ENCODE results near the gene AGFG1.

The AGFG1 gene, protein sequence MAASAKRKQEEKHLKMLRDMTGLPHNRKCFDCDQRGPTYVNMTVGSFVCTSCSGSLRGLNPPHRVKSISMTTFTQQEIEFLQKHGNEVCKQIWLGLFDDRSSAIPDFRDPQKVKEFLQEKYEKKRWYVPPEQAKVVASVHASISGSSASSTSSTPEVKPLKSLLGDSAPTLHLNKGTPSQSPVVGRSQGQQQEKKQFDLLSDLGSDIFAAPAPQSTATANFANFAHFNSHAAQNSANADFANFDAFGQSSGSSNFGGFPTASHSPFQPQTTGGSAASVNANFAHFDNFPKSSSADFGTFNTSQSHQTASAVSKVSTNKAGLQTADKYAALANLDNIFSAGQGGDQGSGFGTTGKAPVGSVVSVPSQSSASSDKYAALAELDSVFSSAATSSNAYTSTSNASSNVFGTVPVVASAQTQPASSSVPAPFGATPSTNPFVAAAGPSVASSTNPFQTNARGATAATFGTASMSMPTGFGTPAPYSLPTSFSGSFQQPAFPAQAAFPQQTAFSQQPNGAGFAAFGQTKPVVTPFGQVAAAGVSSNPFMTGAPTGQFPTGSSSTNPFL

DNA sequence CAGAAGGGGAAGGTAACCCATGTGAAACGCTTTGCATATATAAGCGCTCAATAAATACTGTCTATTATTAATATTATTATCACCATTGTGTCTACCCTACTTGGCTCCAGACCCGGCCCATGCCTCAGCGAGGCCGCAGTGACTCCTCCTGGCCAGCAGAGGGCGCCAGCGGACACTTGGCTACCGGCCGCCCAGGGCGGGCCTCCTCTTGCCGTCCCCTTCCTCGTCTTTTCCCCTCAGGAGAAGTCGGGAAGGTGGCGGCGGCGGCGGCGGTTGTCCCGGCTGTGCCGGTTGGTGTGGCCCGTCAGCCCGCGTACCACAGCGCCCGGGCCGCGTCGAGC is at the start of gene AGFG1:
TSS of gene AGFG1 (plus strand) at position 233 of the 341 bp plus-strand sequence. CDS start 266 bp downstream, outside the sequence.
- no peaks in the 10 kb centered on the region for H3K27me3 Mint-ChIP-seq
- intact Hi-C loops (cut with micrococcal nuclease), result loop anchor here (5.0 kb wide), 3 partner anchors 45 to 110 kb away; no protein-coding TSS in a partner anchor
- peaks cover 13% of the 10 kb centered on the region for H3K4me1 Mint-ChIP-seq (ENCODE audit: low read depth)
- no peaks in the 10 kb centered on the region for H3K9me3 Mint-ChIP-seq
- peak within 1 kb of the TSS; percentile 64 for H3K27ac Mint-ChIP-seq
- peak within 1 kb of the TSS; percentile 76 for H3K4me3 Mint-ChIP-seq
- peaks cover 3% of the 10 kb centered on the region for H3K36me3 Mint-ChIP-seq (ENCODE audit: low read depth)

DNA sequence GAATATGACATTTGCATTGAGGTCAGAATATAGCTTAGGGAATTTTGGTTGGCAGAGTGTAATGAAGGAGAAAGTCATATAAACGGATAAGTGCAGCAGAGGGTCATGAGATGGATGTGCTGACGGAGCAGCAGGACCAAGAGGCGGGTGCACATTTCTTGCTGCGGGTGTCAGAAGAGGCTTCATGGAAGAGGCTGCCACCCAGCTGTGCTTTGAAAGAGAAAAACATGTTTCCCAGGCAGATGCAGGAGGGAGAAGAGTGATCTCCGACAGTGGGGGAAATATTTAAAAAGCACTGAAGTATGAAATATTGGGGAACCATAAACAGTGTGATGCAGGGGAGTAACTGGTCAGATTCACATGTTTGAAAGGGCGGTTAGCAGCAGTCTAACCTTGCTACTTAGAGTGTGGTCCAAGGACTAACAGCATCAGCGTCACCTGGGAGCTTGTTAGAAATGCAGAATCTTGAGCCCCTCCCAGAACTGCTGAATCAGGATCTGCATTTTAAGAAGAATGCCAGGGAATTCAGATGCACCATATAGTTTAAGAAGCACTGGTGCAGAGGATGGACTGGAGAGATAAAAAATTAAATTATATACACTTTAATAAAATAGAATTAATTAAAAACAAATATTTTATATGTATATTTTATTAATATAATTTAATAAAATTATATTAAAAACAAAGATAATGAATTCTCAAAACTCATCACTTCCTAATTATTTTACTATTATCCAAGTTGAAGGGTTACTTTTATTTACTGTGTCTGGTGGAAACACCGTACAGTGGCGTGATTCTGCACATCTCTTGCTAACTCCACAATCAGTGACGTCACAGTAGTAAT is 48.1 kb upstream of the AGFG1 start:
- Mint-ChIP-seq H3K27me3 (peaks cover 7% of the 10 kb centered on the region), H3K36me3 (ENCODE audit: low read depth) (no peaks in the 10 kb centered on the region), H3K9me3 (no peaks in the 10 kb centered on the region), H3K4me1 (ENCODE audit: low read depth) (peaks cover 18% of the 10 kb centered on the region), H3K4me3 (no peak overlapping the region), H3K27ac (no peak overlapping the region)
- intact Hi-C loops (cut with micrococcal nuclease), result no loop called here

DNA sequence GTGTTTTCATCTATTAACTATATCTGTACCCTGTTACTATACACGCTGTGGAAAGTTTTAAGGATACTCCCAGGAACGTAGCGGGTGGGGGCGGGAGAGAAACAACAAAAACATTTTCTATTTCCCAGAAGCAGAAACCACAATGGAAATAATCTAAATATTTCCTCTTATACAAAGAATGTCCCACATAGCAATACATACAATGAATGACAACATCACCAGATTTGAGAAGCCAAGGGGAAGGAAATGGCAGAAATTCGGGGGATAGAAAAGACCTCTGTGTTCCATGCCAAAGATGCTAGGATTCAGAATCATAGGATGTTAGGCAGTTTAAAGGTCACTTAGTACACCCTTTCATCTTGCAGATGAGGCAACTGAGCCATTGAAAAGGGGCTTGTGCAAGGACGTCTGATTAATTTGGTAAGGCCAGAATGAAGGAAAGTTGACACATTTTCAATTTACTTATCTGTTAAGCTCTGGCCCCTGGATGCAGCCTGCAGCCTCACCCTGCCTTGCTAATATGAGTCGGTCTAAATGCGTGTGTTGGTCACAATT is 43.1 kb upstream of the AGFG1 start:
- peaks cover 27% of the 10 kb centered on the region for H3K4me1 Mint-ChIP-seq (ENCODE audit: low read depth)
- H3K36me3 Mint-ChIP-seq (ENCODE audit: low read depth), result peaks cover 12% of the 10 kb centered on the region
- no peak overlapping the region for H3K4me3 Mint-ChIP-seq
- H3K9me3 Mint-ChIP-seq, result peaks cover 24% of the 10 kb centered on the region
- no peak overlapping the region for H3K27ac Mint-ChIP-seq
- intact Hi-C loops (cut with micrococcal nuclease), result no loop called here
- peaks cover 2% of the 10 kb centered on the region for H3K27me3 Mint-ChIP-seq

DNA sequence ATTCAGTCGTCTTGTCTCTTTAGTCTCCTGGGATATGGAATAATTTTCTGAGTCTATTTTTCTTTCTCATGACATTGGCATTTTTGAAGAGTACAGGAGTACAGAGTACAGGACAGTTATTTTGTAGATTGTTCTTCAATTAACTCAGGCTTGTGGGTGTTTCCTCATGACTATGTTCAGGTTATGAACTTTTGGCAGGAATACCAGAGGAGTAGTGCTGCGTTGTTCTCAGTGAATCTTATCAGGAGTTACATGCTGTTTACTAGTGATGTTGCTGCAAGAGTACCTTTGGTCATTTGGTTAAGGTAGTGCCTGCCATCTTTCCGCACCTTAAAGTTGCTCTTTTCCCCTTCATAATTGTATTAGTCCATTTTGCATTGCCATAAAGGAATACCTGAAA is 41.3 kb upstream of the AGFG1 start:
- Mint-ChIP-seq H3K9me3 (peaks cover 24% of the 10 kb centered on the region), H3K36me3 (ENCODE audit: low read depth) (peaks cover 12% of the 10 kb centered on the region), H3K27me3 (peaks cover 2% of the 10 kb centered on the region), H3K4me3 (no peak overlapping the region), H3K4me1 (ENCODE audit: low read depth) (peaks cover 28% of the 10 kb centered on the region), H3K27ac (no peak overlapping the region)
- intact Hi-C loops (cut with micrococcal nuclease), result no loop called here

DNA sequence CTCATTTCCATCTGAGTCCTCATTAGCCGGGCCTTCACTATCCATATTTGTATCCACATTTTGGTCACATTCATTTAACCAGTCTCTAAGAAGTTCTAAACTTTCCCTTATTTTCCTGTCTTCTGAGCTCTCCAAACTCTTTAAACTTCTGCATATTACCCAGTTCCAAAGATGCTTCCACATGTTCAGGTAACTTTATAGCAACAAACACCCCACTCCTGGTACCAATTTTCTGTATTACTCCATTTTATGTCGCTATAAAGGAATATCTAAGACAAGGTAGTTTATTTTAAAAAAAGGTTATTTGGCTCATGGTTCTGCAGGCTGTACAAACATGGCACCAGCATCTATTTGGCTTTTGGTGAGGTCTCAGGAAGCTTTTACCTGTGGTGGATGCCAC is 38.8 kb upstream of the AGFG1 start:
- Mint-ChIP-seq H3K9me3 (peaks cover 24% of the 10 kb centered on the region), H3K36me3 (ENCODE audit: low read depth) (peaks cover 12% of the 10 kb centered on the region), H3K27me3 (peaks cover under 1% of the 10 kb centered on the region), H3K4me3 (no peak overlapping the region), H3K27ac (no peak overlapping the region), H3K4me1 (ENCODE audit: low read depth) (peaks cover 37% of the 10 kb centered on the region)
- intact Hi-C loops (cut with micrococcal nuclease), result no loop called here

DNA sequence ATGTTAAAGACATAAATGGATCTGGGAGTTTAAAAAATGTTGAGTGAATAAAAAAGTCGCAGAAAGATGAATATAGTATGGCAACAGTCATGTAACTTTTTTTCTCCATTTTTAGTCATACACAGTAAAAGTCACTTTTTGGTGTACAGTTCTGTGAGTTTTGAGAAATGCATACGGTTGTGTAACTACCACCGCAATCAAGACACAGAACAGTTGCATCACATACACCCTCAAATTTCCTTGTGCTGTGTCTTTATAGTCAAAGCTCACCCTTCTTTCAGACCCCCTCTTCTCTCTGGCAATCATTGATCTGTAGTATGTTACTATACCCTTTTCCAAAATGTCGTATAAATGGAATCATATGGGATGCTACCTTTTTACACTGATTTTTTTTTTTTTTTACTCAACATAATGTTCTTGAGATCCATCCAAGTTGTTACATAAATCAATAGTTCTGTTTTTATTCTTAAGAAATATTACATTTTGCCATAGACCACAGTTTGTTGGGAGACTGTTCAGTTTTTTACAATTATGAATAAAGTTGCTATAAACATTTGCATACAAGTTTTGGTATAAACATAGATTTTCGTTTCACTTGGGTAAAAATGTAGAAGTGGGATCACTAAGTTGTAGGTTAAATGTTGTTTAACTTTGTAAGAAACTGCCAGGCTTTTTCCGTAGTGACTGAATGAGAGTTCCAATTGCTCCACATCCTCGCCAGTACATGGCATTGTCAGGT is 35.4 kb upstream of the AGFG1 start:
- no peak overlapping the region for H3K4me3 Mint-ChIP-seq
- peak overlapping the region; percentile 31 for H3K27ac Mint-ChIP-seq
- H3K27me3 Mint-ChIP-seq, result no peaks in the 10 kb centered on the region
- intact Hi-C loops (cut with micrococcal nuclease), result no loop called here
- peaks cover 21% of the 10 kb centered on the region for H3K4me1 Mint-ChIP-seq (ENCODE audit: low read depth)
- H3K36me3 Mint-ChIP-seq (ENCODE audit: low read depth), result peaks cover 12% of the 10 kb centered on the region
- peaks cover 18% of the 10 kb centered on the region for H3K9me3 Mint-ChIP-seq

DNA sequence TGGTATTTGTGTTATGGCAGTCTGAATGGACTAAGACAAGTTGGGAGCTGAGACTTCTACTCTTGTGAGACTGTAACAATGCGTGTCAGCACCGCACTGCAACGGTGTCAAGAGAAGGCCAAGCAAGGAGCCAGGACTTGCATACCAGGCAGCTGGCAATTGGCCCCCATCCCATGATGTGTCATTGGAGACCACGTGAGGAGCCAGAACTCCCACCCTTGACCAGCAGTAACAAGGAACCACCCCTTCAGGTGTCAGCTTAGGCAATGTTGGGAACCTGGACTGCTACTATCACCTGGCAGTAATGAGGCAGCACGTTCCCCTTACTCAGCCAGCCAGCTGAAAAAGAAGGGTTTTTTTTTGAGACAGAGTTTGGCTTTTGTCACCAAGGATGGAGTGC is 32.7 kb upstream of the AGFG1 start:
- Mint-ChIP-seq H3K9me3 (no peaks in the 10 kb centered on the region), H3K36me3 (ENCODE audit: low read depth) (no peaks in the 10 kb centered on the region), H3K27me3 (no peaks in the 10 kb centered on the region), H3K27ac (no peak overlapping the region), H3K4me1 (ENCODE audit: low read depth) (peaks cover 24% of the 10 kb centered on the region), H3K4me3 (no peak overlapping the region)
- intact Hi-C loops (cut with micrococcal nuclease), result no loop called here

DNA sequence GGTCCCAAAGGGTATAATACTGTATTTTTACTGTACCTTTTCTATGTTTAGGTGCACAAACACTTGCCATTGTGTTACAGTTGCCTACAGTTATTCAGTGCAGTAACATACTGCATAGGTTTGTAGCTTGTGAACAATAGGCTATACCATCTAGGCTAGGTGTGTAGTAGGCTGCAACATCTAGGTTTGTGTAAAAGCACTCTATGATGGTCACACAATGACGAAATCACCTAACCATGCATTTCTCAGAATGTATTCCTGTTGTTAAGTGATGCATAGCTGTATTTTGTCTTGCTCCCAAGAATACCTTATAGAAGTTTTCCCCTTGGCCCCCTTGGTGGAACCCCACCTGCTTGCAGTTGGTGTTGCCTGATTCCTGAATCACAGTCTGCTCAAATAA is 29.3 kb upstream of the AGFG1 start:
- Mint-ChIP-seq H3K4me1 (ENCODE audit: low read depth) (peaks cover 20% of the 10 kb centered on the region), H3K27me3 (no peaks in the 10 kb centered on the region), H3K4me3 (no peak overlapping the region), H3K9me3 (no peaks in the 10 kb centered on the region), H3K36me3 (ENCODE audit: low read depth) (no peaks in the 10 kb centered on the region), H3K27ac (no peak overlapping the region)
- intact Hi-C loops (cut with micrococcal nuclease), result no loop called here

DNA sequence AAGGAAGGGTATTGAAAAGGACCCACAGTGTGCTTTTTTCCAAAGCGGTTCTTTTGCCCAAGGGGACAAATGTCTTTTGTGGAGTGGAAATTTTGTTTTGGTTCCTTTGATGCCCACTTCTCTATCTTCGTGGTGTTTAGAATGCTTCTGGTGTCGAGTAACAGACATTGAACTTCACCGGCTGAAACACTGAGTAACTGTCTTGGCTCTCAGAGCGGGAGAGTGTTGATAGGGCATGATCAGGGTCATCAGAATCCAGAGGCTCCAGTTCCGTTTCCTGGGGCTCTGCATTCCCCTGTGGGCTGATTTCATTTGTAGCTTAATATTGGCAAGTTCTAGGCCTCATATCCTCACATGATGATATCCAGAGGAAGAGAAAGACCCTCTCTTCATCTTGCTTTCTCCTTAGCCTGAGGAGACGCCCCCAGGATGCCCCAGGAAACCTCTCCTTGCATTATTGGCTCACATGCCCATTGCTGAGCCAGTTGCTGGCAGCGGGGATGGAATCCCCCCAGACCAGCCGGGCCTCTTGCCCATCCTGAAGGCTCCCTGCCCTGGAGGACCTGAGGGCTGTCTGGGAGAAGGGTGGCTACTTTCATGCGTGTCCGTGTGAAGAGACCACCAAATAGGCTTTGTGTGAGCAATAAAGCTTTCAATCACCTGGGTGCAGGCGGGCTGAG is 27.9 kb upstream of the AGFG1 start:
- H3K4me1 Mint-ChIP-seq (ENCODE audit: low read depth), result peaks cover 17% of the 10 kb centered on the region
- no peak overlapping the region for H3K4me3 Mint-ChIP-seq
- H3K9me3 Mint-ChIP-seq, result no peaks in the 10 kb centered on the region
- no peaks in the 10 kb centered on the region for H3K36me3 Mint-ChIP-seq (ENCODE audit: low read depth)
- no peaks in the 10 kb centered on the region for H3K27me3 Mint-ChIP-seq
- H3K27ac Mint-ChIP-seq, result no peak overlapping the region
- intact Hi-C loops (cut with micrococcal nuclease), result no loop called here

DNA sequence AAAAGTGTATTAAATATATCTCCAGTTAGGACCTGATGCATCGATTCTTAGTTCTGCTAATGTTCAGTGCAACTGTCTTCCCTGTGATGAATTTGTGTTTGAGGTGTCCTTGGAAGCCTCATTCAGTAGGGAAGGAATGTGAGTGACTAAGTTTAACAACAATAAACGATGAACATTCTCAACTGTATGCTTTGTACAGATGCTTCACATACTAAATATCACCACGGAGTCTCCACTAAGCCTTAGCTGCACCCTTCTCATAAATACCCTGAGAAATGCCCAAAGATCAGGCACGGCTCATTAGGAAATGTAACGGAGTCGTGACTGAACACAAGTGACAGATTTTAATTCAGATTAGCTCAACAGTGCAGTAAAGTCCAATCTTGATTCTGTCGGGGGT is 24.4 kb upstream of the AGFG1 start:
- intact Hi-C loops (cut with micrococcal nuclease), result no loop called here
- no peaks in the 10 kb centered on the region for H3K9me3 Mint-ChIP-seq
- H3K27ac Mint-ChIP-seq, result no peak overlapping the region
- no peaks in the 10 kb centered on the region for H3K36me3 Mint-ChIP-seq (ENCODE audit: low read depth)
- no peak overlapping the region for H3K4me3 Mint-ChIP-seq
- H3K27me3 Mint-ChIP-seq, result no peaks in the 10 kb centered on the region
- H3K4me1 Mint-ChIP-seq (ENCODE audit: low read depth), result peaks cover 37% of the 10 kb centered on the region

DNA sequence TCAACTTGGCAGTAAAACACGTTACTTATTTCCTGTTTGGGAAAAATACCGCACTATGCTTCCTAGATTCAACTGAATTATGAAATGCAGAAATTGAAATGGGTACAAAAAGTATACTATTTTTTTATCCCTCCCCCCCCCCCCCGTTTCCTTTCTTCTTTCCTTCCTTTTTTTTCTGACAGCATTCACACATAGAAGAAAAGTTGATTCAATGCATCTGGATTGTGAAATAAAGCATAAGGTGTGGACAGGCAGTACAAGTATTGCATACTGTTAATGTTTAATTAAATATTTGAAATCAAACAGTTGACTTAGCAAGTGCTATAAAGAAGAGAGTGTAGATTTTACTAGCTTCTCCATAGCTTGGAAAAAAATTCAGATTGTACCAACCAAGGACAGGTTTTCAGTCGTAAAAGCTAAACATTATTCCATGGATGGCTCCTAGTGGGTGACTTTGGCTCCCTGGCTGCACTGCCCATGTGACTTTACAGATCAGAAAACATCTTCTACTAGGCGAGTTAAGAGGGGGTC is 21.6 kb upstream of the AGFG1 start:
- Mint-ChIP-seq H3K4me3 (no peak overlapping the region), H3K27ac (no peak overlapping the region), H3K4me1 (ENCODE audit: low read depth) (peaks cover 31% of the 10 kb centered on the region), H3K36me3 (ENCODE audit: low read depth) (no peaks in the 10 kb centered on the region), H3K27me3 (no peaks in the 10 kb centered on the region), H3K9me3 (no peaks in the 10 kb centered on the region)
- intact Hi-C loops (cut with micrococcal nuclease), result no loop called here

DNA sequence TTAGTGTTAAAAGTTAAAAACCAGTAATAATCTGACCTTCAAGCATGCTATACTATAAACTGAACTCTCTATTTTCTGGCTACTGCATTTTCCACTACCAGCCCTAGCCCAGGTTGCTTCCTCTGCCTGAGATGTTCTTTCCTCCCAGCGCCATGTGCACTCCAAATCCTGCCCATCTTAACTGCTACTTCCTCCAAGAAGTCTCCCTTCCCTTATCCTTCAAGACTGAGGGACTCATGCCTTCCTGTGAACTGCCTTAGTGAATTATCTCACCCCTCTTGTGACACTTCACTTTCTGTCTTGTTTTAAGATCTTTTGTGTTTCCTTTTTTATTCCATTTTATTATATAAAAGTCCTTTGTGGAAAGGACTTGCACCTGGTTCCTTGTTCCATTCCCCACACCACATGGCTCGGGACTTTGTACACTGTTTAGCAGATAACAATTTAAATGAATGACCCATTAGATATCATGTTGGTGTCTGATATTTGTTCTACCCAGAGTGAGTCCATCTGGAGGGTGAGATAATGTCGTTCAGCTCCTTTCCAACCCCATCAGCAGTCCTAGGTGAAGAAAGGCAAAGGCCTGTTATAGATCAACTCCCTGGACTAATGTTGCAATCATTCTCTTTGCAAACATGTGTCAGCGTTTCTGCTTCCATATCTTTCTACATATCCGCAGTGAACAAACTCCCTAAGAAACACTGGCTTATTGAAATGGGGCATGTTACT is 20.9 kb upstream of the AGFG1 start:
- Mint-ChIP-seq H3K27ac (peak overlapping the region; percentile 65), H3K4me3 (no peak overlapping the region), H3K9me3 (no peaks in the 10 kb centered on the region), H3K27me3 (no peaks in the 10 kb centered on the region), H3K4me1 (ENCODE audit: low read depth) (peaks cover 34% of the 10 kb centered on the region), H3K36me3 (ENCODE audit: low read depth) (no peaks in the 10 kb centered on the region)
- intact Hi-C loops (cut with micrococcal nuclease), result no loop called here

All from dendritic cell treated with granulocyte-macrophage colony-stimulating factor and Interleukin-4, amounts not matched to agents 40 ng/mL and 50 ng/mL, for 4 days (primary cell).